ENCODE measurements around the gene PAOX. TPM values are rescaled to one million over a fixed set of nuclear protein-coding genes. Genes with fewer than 3 reads are reported as not detected.

The PAOX gene
- total and polyA plus RNA-seq, 2 of the 4 experiments (the other 2 are of a cell fraction), result 3.8 to 4.5 TPM

DNA sequence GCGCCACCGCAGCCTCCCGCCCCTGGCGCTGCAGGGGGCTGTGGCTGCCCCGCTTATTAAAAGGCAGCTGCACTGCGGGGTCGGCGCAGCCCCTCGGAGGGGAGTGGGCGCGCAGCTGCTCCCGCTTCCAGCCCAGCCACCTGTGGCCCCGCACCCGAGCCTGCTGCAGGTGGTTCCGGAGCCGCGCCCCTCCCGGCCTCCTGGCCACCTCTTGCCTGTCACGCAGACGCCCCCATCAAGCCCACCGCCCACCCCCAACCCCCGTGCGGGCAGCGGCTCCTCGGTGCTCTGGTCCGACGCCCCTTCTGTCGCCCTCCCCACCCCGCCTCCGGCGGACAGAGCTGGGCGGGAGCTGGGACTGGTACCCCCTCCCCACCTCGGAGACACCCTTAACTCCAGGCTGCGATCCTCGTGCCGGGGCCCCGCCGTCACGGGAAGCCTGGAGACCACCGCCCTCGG lies 42.9 kb upstream of the PAOX start:
- dilution Hi-C loops (cut with HindIII; ENCODE audit: low sequenced_read_pairs, unreplicated experiment), result no loop called here
- no peaks in the 10 kb centered on the region for H4K20me1 ChIP-seq (ENCODE audit: insufficient read depth, low read length)
- H3K4me2 ChIP-seq (ENCODE audit: low read depth, low read length), result no peak overlapping the region

More for the DNA sequence above, 42.9 kb upstream of the PAOX start:
- no peak overlapping the region for H3K23ac ChIP-seq (ENCODE audit: low read depth, low read length)
- H3K9me1 ChIP-seq (ENCODE audit: insufficient read depth, low read length), result no peaks in the 10 kb centered on the region
- H3K14ac ChIP-seq (replicated peaks; ENCODE audit: low read depth, low read length), result no peak overlapping the region
- peaks cover 50% of the 10 kb centered on the region for H3K27me3 ChIP-seq (ENCODE audit: control insufficient read depth, insufficient read depth, low read length)
- no peak overlapping the region for H2AK9ac ChIP-seq (replicated peaks; ENCODE audit: low read depth, low read length, poor library complexity)
- no peak overlapping the region for H2AFZ ChIP-seq (replicated peaks; ENCODE audit: low read length, poor library complexity)
- in situ Hi-C loops (cut with MboI; ENCODE audit: low sequenced_read_pairs) (no loop called here), intact Hi-C loops (cut with micrococcal nuclease) (no loop called here)
- POLR2A ChIA-PET (ENCODE audit: unreplicated experiment), result no interaction called here
- H3K18ac ChIP-seq (ENCODE audit: low read depth, low read length), result no peak overlapping the region
- CTCF ChIA-PET, result no interaction called here
- H2BK120ac ChIP-seq (ENCODE audit: low read depth, low read length), result no peak overlapping the region
- no peaks in the 10 kb centered on the region; the same call in 1 of the 2 replicates for H3K9me3 ChIP-seq (ENCODE audit: control insufficient read depth, insufficient read depth, low read length)
- H3K4me3 ChIP-seq (ENCODE audit: insufficient read depth, low read depth, low read length), result no peak overlapping the region
- no peak overlapping the region for H3K4ac ChIP-seq (ENCODE audit: low read depth, low read length)
- no peak overlapping the region for H4K8ac ChIP-seq (ENCODE audit: low read depth in 2 of 2, low read length in 2 of 2)
- no peaks in the 10 kb centered on the region for H3K79me1 ChIP-seq (ENCODE audit: low read depth in 1 of 2, low read length in 2 of 2)
- no peak overlapping the region for H2BK5ac ChIP-seq (ENCODE audit: low read depth, low read length, poor library complexity, severe bottlenecking)
- no peak overlapping the region for H3K9ac ChIP-seq (ENCODE audit: low read depth, low read length)
- no peaks in the 10 kb centered on the region for H3K36me3 ChIP-seq (ENCODE audit: control insufficient read depth, insufficient read depth, low read length)
- H2BK15ac ChIP-seq (ENCODE audit: low read depth, low read length), result no peak overlapping the region
- no peak overlapping the region for H3K56ac ChIP-seq (ENCODE audit: extremely low read depth, insufficient read depth, low read length)
- no peak for TF ChIP-seq MAFK (IDR thresholded peaks at IDR 0.05; ENCODE audit: low read depth, low read length)
- TF ChIP-seq, protein P1, sequence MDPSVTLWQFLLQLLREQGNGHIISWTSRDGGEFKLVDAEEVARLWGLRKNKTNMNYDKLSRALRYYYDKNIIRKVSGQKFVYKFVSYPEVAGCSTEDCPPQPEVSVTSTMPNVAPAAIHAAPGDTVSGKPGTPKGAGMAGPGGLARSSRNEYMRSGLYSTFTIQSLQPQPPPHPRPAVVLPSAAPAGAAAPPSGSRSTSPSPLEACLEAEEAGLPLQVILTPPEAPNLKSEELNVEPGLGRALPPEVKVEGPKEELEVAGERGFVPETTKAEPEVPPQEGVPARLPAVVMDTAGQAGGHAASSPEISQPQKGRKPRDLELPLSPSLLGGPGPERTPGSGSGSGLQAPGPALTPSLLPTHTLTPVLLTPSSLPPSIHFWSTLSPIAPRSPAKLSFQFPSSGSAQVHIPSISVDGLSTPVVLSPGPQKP (IDR thresholded peaks at IDR 0.05; ENCODE audit: borderline replicate concordance, low read depth, low read length), result no peak
- no peak for TF ChIP-seq RCOR1 (IDR thresholded peaks at IDR 0.05; ENCODE audit: insufficient replicate concordance, low read length)
- TF ChIP-seq NFE2L2 (IDR thresholded peaks at IDR 0.05; ENCODE audit: low read depth, low read length), result no peak
- TF ChIP-seq FOS (IDR thresholded peaks at IDR 0.05; ENCODE audit: low read depth, low read length), result no peak
- TF ChIP-seq USF2 (IDR thresholded peaks at IDR 0.05; ENCODE audit: low read depth, low read length), result no peak
- no peak for TF ChIP-seq CHD1 (IDR thresholded peaks at IDR 0.05; ENCODE audit: low read depth, low read length)
- no peak for TF ChIP-seq MAZ (IDR thresholded peaks at IDR 0.05; ENCODE audit: borderline replicate concordance, low read depth, low read length)
- TF ChIP-seq CTCF (conservative IDR thresholded peaks at IDR 0.05; ENCODE audit: low read depth, low read length), result no peak
- TF ChIP-seq RAD21 (IDR thresholded peaks at IDR 0.05; ENCODE audit: low read length), result no peak
- no peak for TF ChIP-seq BHLHE40 (IDR thresholded peaks at IDR 0.05; ENCODE audit: low read depth, low read length)
- no peak for TF ChIP-seq CEBPB (IDR thresholded peaks at IDR 0.05; ENCODE audit: low read depth, low read length)
- TF ChIP-seq POLR2A (IDR thresholded peaks at IDR 0.05; ENCODE audit: low read depth, low read length), result no peak
- no peak for TF ChIP-seq SMC3 (IDR thresholded peaks at IDR 0.05; ENCODE audit: low read depth, low read length)
- TF ChIP-seq RFX5 (IDR thresholded peaks at IDR 0.05; ENCODE audit: low read depth, low read length), result no peak
- no peak for TF ChIP-seq MXI1 (IDR thresholded peaks at IDR 0.05; ENCODE audit: borderline replicate concordance, low read depth, low read length)
- H3K27ac ChIP-seq (ENCODE audit: insufficient read depth, low read length), result no peak overlapping the region
- H3K4me1 ChIP-seq (ENCODE audit: control insufficient read depth, insufficient read depth, low read length), result peaks cover 3% of the 10 kb centered on the region; the same call in 1 of the 2 replicates
- H4K91ac ChIP-seq (ENCODE audit: insufficient read depth, low read depth, low read length), result no peak overlapping the region
- WGBS, 2 experiments (ENCODE audit: extremely low coverage in 2 of 2, insufficient read length in 1 of 2), result 6% methylated on average over 18 of the region's 41 CpGs; no CpG with 5 or more reads in 1 of the 2 experiments
- no TSS peak for BruUV-seq (replicated peaks)
- no peak overlapping the region for H2AK5ac ChIP-seq (ENCODE audit: low read depth, low read length)
- DNase-seq (no peak), ATAC-seq (ENCODE audit: low read depth) (no peak)
- H2BK20ac ChIP-seq (ENCODE audit: low read depth, low read length), result no peak overlapping the region
- no peak overlapping the region for H4K5ac ChIP-seq (ENCODE audit: low read depth, low read length)
